ENCODE results near the gene PLCG1. TPM values are rescaled to one million over a fixed set of nuclear protein-coding genes. Genes with fewer than 3 reads are reported as not detected.
A peak's percentile ranks its signal among the peaks of the same experiment; 100 is the strongest.

Gene PLCG1
- total RNA-seq, 2 donors from 2014 or later, result 81.0 to 83.0 TPM

DNA sequence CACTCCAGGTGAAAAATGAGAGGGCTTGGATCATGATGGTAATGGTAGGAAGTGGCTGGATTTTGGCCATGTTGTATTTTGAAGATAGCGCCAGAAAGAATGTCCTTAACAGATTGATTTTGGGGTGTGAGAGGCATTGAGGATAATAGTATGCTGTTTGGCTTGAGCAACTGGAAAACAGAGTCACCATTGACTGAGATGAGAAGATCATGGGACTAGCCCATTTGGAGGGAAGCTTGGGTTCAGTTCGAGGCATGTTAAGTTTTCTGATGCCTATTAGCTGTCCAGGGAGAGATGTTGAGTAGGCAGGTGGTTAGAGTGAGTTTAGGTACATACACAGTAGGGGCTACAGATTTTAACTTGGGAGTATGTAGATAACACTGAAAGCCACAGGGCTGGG, 23.3 kb downstream of the PLCG1 start:
- intact Hi-C loops (cut with DNase I), result no loop called here
- DNase-seq (ENCODE audit: low spot score), result no peak

GRCh38 chr20:41161886-41162285, 24.5 kb downstream of the PLCG1 start:
- DNase-seq (ENCODE audit: low spot score), result no peak
- intact Hi-C loops (cut with DNase I), result no loop called here

DNA sequence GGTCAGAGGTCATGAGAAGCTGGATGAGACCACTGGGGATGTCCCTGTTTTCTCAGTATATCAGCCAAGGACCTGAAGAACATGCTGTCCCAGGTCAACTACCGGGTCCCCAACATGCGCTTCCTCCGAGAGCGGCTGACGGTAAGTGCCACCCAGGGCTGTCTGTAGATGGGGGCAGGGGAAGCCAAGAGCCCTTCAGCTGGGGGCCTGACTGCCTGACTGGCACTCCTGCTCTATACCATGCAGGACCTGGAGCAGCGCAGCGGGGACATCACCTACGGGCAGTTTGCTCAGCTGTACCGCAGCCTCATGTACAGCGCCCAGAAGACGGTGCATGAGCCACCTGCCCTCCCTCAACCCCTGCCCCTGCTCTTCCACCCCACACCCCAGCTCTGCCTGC, 25.1 kb downstream of the PLCG1 start:
- peak; percentile 78 for DNase-seq (ENCODE audit: low spot score)
- intact Hi-C loops (cut with DNase I), result no loop called here

GRCh38 chr20:41163821-41164220, 26.5 kb downstream of the PLCG1 start:
- intact Hi-C loops (cut with DNase I), result no loop called here
- DNase-seq (ENCODE audit: low spot score), result no peak

GRCh38 chr20:41165001-41165882, 27.9 kb downstream of the PLCG1 start:
- peak; percentile 60 for DNase-seq (ENCODE audit: low spot score)
- intact Hi-C loops (cut with DNase I), result loop anchor here in 1 of 2 donors (5.0 kb wide), 1 partner anchor 177 kb away; the partner anchor contains the start of gene LPIN3

- intact Hi-C loops (cut with DNase I), result loop anchor here in 1 of 2 donors (5.0 kb wide), 1 partner anchor 176 kb away; the partner anchor contains the start of gene LPIN3
- peak; percentile 80 for DNase-seq (ENCODE audit: low spot score)
These were observed 29.1 kb downstream of the PLCG1 start for GRCh38 chr20:41166201-41167117.

DNA sequence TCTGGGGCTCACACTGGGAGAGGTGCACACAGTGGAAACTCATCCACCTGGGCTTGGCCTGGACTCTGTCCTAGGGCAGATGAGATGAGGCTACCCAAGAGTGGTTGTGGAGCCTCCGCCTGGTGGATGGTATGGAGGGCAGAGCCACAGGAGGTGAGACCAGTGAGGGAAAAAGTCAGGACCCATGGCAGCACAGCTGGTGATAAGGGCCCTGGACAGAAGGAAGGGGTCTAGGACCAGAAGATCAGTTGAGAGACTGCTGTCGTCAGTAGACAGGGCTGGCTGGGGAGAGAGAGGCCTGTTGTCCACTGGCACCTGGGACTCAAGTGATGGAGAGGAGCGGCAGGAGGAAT, 29.8 kb downstream of the PLCG1 start:
- peak; percentile 54 for DNase-seq (ENCODE audit: low spot score)
- intact Hi-C loops (cut with DNase I), result loop anchor here in 1 of 2 donors (5.0 kb wide), 1 partner anchor 175 kb away; the partner anchor contains the start of gene LPIN3

DNA sequence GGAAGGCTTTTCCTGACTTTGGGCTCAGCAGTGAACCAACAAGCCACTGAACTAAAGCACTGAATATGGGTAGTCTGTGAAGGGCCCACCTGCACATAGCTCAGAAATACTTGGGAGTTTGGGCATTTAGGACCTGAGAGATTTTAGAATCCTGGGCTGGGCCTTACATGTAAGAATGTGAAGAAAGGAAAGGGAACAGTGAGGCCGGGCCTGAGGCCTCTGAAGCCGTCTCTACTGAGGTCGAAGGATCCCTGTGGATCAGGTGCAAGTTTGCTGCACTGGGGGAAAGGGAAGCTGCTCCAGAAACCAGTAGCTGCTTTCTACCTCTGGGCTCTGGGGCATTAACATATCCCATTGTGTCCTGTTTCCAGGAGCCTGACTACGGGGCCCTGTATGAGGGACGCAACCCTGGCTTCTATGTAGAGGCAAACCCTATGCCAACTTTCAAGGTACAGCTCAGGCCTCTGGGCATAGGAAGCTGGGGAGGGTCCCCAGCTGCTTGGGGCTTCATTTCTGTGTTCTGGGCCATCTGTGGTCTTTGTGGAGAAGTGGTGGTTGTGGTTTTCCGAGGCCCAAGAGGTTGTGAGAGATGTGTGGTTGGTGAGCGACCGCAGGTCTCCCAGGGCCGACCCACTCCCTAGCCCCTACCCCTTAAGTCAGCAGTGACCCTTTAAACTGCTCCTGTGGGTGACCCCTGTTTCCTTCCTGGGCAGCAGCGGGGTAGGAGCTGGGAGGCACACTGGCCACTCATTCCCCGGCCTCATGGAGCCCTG, 30.3 kb downstream of the PLCG1 start:
- intact Hi-C loops (cut with DNase I), result loop anchor here in 1 of 2 donors (5.0 kb wide), 1 partner anchor 175 kb away; the partner anchor contains the start of gene LPIN3
- DNase-seq (ENCODE audit: low spot score), result peak; percentile 53

DNA sequence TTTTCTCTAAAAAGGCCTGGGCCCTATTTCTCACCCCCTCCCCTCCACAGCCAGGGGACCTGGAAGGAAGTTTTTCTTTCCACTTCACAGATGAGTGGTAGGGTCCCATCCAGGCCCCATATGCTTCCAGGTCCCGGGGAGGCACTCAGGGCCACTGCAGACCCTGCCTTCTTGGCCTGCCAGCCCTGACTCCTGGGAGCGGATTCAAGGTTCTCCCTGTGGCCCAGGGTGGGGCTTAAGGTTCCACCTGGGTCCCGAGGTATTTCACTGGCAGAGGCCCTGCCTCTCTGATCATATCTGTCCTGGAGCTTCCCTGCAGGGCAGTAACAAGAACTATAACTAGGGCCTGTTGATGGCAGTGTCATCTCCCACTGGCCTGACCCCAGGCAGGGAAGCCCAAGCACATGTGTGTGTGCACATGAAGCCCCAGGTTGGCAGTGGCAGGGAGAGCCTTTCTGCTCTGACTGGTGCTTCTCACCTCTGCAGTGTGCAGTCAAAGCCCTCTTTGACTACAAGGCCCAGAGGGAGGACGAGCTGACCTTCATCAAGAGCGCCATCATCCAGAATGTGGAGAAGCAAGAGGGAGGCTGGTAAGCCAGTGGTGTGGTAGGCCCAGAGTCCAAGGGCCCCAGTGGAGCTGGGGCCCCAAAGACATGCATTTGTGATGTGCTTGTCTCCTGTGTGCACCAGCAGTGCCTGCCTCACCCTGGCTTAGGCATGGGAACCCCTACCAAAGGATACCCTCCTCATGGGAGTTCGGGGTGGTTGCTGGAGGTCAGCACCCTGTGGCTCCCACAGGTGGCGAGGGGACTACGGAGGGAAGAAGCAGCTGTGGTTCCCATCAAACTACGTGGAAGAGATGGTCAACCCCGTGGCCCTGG, 31.2 kb downstream of the PLCG1 start:
- intact Hi-C loops (cut with DNase I), result loop anchor here in 1 of 2 donors (5.0 kb wide), 1 partner anchor 174 kb away; the partner anchor contains the start of gene LPIN3
- peak; percentile 60 for DNase-seq (ENCODE audit: low spot score)

DNA sequence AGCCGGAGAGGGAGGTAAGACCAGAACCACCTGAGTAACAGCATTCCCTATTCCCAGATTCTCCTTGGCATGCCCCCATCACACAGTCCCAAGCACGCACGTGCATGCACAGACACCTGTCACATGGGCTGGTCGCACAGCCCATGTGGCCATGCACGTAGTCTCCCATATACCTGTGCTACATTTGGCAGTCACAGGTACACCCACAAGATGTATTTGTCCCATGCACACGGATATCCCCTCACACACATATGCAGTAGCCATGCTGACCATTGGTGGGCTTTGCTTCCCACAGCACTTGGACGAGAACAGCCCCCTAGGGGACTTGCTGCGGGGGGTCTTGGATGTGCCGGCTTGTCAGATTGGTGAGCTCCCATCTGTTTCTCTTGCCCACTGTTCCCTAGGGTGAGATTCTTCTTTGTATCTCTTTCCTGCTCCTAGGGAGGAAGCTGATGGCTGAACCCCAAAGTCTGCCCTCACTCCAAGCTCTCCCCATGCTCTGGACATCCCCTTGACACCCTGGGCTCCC, 31.9 kb downstream of the PLCG1 start:
- DNase-seq (ENCODE audit: low spot score), result peak; percentile 36
- intact Hi-C loops (cut with DNase I), result loop anchor here in 1 of 2 donors (5.0 kb wide), 1 partner anchor 173 kb away; the partner anchor contains the start of gene LPIN3

DNA sequence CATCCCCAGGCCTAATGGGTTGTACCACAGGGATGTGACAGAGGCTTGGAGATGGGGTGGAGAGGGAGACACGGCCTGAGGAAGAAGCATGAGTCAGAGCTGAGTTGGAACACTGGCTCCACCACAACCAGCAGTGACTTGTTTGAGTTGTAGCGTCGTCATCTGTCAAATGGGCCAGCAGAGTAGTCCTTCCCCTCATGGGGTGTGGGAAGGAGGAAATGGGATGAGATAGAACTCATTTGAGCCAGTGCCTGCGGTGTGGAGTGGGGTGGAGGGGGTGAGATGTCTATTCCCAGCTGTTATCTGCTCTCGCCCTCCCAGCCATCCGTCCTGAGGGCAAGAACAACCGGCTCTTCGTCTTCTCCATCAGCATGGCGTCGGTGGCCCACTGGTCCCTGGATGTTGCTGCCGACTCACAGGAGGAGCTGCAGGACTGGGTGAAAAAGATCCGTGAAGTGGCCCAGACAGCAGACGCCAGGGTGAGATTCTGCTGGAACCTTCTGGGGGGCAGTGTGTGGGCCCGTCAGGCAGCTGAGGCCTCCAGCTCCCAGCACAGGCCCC, 32.5 kb downstream of the PLCG1 start:
- intact Hi-C loops (cut with DNase I), result loop anchor here (5.0 to 10.0 kb wide), 3 partner anchors 62 to 245 kb away; partner anchors contain the start of gene LPIN3 (in 1 of the 2)
- DNase-seq (ENCODE audit: low spot score), result peak; percentile 81

- intact Hi-C loops (cut with DNase I), result loop anchor here (5.0 to 10.0 kb wide), 2 partner anchors 62 to 244 kb away; no protein-coding TSS in a partner anchor
- DNase-seq (ENCODE audit: low spot score), result peak; percentile 20
These were observed 33.2 kb downstream of the PLCG1 start for GRCh38 chr20:41170386-41171105.

DNA sequence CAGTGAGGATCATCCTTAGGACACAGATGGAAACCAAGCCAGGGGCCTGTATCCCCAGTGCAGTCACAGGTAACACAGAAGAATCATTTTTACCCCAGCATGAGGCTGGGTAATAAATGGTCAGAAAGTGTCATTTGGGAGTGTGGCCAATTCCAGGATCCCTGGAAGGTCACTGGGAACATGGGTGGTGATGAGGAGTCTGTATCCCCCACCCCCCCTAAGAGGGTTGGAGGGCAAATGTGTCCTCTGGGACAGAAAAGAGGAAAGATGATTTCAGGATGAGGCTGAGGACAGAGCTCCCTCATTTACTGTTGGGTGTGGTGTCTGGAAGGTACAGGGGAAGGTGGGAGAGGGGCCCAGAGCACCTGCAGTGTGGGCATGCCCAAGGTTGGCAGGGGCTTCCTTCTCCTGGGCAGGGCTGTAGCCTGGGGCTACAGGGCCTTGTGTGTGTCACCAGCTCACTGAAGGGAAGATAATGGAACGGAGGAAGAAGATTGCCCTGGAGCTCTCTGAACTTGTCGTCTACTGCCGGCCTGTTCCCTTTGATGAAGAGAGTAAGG, 34.5 kb downstream of the PLCG1 start:
- intact Hi-C loops (cut with DNase I), result loop anchor here (5.0 to 10.0 kb wide), 2 partner anchors 60 to 243 kb away; no protein-coding TSS in a partner anchor
- peak; percentile 43 for DNase-seq (ENCODE audit: low spot score)

DNA sequence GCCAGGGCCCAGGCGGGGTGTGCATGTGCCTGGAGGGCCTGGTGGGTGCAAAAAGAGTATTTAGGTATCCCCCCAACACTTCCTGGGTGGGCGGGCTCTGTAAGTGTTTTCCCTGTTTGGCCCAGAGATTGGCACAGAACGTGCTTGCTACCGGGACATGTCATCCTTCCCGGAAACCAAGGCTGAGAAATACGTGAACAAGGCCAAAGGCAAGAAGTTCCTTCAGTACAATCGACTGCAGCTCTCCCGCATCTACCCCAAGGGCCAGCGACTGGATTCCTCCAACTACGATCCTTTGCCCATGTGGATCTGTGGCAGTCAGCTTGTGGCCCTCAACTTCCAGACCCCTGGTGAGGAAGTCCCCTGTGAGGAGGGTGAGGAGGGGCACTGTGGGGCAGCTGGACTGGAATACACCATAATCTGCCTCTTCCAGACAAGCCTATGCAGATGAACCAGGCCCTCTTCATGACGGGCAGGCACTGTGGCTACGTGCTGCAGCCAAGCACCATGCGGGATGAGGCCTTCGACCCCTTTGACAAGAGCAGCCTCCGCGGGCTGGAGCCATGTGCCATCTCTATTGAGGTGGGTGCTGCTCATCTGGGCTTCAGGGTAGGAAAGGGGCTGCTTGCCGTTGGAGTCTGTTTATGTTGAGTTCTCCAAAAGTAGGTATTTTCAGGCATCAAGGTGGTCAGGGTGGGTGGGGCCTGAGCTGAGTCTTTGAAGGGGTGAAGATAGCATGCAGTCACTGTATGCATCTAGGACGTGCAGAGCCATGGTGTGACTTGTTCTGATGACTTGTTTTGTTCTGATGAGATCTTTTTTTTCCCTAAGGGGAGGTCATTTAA, 35.2 kb downstream of the PLCG1 start:
- intact Hi-C loops (cut with DNase I), result loop anchor here (1.0 to 10.0 kb wide), 3 partner anchors 60 to 242 kb away; partner anchors contain the start of gene LPIN3 (in 1 of the 2)
- peak; percentile 80 for DNase-seq (ENCODE audit: low spot score)

- intact Hi-C loops (cut with DNase I), result loop anchor here (1.0 to 10.0 kb wide), 3 partner anchors 59 to 242 kb away; partner anchors contain the start of gene LPIN3 (in 1 of the 2)
- peak; percentile 95 for DNase-seq (ENCODE audit: low spot score)
These were observed 35.9 kb downstream of the PLCG1 start for GRCh38 chr20:41173161-41173721.

Measured in posterior vena cava (tissue), 2 donors.